ENCODE results near the gene AADACL3. TPM values are rescaled to one million over a fixed set of nuclear protein-coding genes. Genes with fewer than 3 reads are reported as not detected.

AADACL3 gene
- total and polyA plus RNA-seq, 2 donors (not counting 3 experiments of a cell fraction or from before 2014, with no cell fraction given), result not detected

GRCh38 chr1:12741946-12742345, 26.0 kb downstream of the AADACL3 start:
- Histone ChIP-seq H3K4me3 (replicated peaks in 1 of 3; ENCODE audit: insufficient read depth in 1 of 3, low read depth in 1 of 3, low read length in 3 of 3) (no peak overlapping the region), H2AFZ (ENCODE audit: low read depth, low read length) (no peak overlapping the region), H3K36me3 (ENCODE audit: control insufficient read depth in 2 of 2, extremely low read depth in 1 of 2, insufficient read depth in 2 of 2, low read length in 2 of 2) (no peaks in the 10 kb centered on the region), H3K9me3 (replicated peaks; ENCODE audit: control insufficient read depth, insufficient read depth, low read length) (no peaks in the 10 kb centered on the region), H3K27ac (ENCODE audit: insufficient read depth, low read depth, low read length) (no peak overlapping the region), H3K79me2 (ENCODE audit: control insufficient read depth, insufficient read depth, low read length) (no peaks in the 10 kb centered on the region), H3K27me3 (ENCODE audit: control insufficient read depth in 2 of 2, insufficient read depth in 2 of 2, low read length in 2 of 2) (no peaks in the 10 kb centered on the region), H3K4me2 (ENCODE audit: insufficient read depth, low read length) (no peak overlapping the region), H3K9ac (replicated peaks; ENCODE audit: extremely low read depth, insufficient read depth, low read length) (no peak overlapping the region), H3K4me1 (ENCODE audit: control insufficient read depth, extremely low read depth, insufficient read depth, low read length) (no peaks in the 10 kb centered on the region), H3K9me1 (replicated peaks; ENCODE audit: control insufficient read depth, extremely low read depth, insufficient read depth, low read length) (no peaks in the 10 kb centered on the region), H4K20me1 (replicated peaks; ENCODE audit: control insufficient read depth, extremely low read depth, insufficient read depth, low read length) (no peaks in the 10 kb centered on the region)
- no peak for DNase-seq (ENCODE audit: low read depth, low spot score)
- dilution Hi-C loops (cut with MboI; ENCODE audit: extremely low pct_ligation_motif_present, low sequenced_read_pairs) (no loop called here), intact Hi-C loops (cut with micrococcal nuclease) (no loop called here)
- ChIA-PET POLR2A (no interaction called here), CTCF (no interaction called here)
- no TSS peak for BruUV-seq (replicated peaks)
- no peak for TF ChIP-seq JUN (IDR thresholded peaks at IDR 0.05; ENCODE audit: borderline replicate concordance, insufficient read depth, insufficient read length, low read depth)
- FAIRE-seq, result no peak

- H3K9me1 ChIP-seq (replicated peaks; ENCODE audit: control insufficient read depth, extremely low read depth, insufficient read depth, low read length), result no peaks in the 10 kb centered on the region
- no peak for TF ChIP-seq JUN (IDR thresholded peaks at IDR 0.05; ENCODE audit: borderline replicate concordance, insufficient read depth, insufficient read length, low read depth)
- no peak for TF ChIP-seq CTCF (IDR thresholded peaks at IDR 0.05; ENCODE audit: extremely low read depth in 1 of 2, insufficient read depth in 1 of 2, low read depth in 1 of 2, low read length in 2 of 2)
- no peak for TF ChIP-seq EZH2 (IDR thresholded peaks at IDR 0.05; ENCODE audit: borderline replicate concordance, low read depth, low read length, severe bottlenecking)
- TF ChIP-seq MYC (IDR thresholded peaks at IDR 0.05; ENCODE audit: low read depth, low read length), result no peak
- no peak for TF ChIP-seq FOS (IDR thresholded peaks at IDR 0.05; ENCODE audit: borderline replicate concordance, insufficient read depth, low read length)
- TF ChIP-seq POLR2A (IDR thresholded peaks at IDR 0.05; ENCODE audit: low read depth, low read length), result no peak
- intact Hi-C loops (cut with micrococcal nuclease) (no loop called here), dilution Hi-C loops (cut with MboI; ENCODE audit: extremely low pct_ligation_motif_present, low sequenced_read_pairs) (no loop called here)
- no peak for DNase-seq (ENCODE audit: low read depth, low spot score)
- no peaks in the 10 kb centered on the region for H3K9me3 ChIP-seq (replicated peaks; ENCODE audit: control insufficient read depth, insufficient read depth, low read length)
- CTCF ChIA-PET, result no interaction called here
- no peak for FAIRE-seq
- no peaks in the 10 kb centered on the region for H3K36me3 ChIP-seq (ENCODE audit: control insufficient read depth in 2 of 2, extremely low read depth in 1 of 2, insufficient read depth in 2 of 2, low read length in 2 of 2)
- POLR2A ChIA-PET, result no interaction called here
- H3K27me3 ChIP-seq (ENCODE audit: control insufficient read depth in 2 of 2, insufficient read depth in 2 of 2, low read length in 2 of 2), result no peaks in the 10 kb centered on the region
- no peak overlapping the region for H2AFZ ChIP-seq (ENCODE audit: low read depth, low read length)
- H3K9ac ChIP-seq (replicated peaks; ENCODE audit: extremely low read depth, insufficient read depth, low read length), result no peak overlapping the region
- H3K4me2 ChIP-seq (ENCODE audit: insufficient read depth, low read length), result no peak overlapping the region
- H3K27ac ChIP-seq (ENCODE audit: insufficient read depth, low read depth, low read length), result no peak overlapping the region
- no peaks in the 10 kb centered on the region for H3K4me1 ChIP-seq (ENCODE audit: control insufficient read depth, extremely low read depth, insufficient read depth, low read length)
- no peaks in the 10 kb centered on the region for H4K20me1 ChIP-seq (replicated peaks; ENCODE audit: control insufficient read depth, extremely low read depth, insufficient read depth, low read length)
- no peaks in the 10 kb centered on the region for H3K79me2 ChIP-seq (ENCODE audit: control insufficient read depth, insufficient read depth, low read length)
- BruUV-seq (replicated peaks), result no TSS peak
- H3K4me3 ChIP-seq (replicated peaks in 1 of 3; ENCODE audit: insufficient read depth in 1 of 3, low read depth in 1 of 3, low read length in 3 of 3), result no peak overlapping the region
Observed at GRCh38 chr1:12745126-12745991, 29.4 kb downstream of the AADACL3 start.
